NCI-H146 treated with DMSO at 0.1 percent for 48 hours (cell line): ENCODE data around the gene IRF2BP1.
"Not testable (repeated sequence)": the region's sequence is repeated elsewhere in the genome, so short reads cannot be mapped to it uniquely, and the experiment has no call there.

Source experiments
- DNase-seq: peaks from one replicate; lab custom pipeline; 2025; ENCODE audit not compliant: unreplicated experiment; lab: John Stamatoyannopoulos, UW

The IRF2BP1 gene

GRCh38 chr19:45882652-45883585, 3.0 kb downstream of the IRF2BP1 start:
- DNase-seq = peak; percentile 73

- peak; percentile 74 for DNase-seq
These were observed 3.9 kb downstream of the IRF2BP1 start for GRCh38 chr19:45881909-45882528.

GRCh38 chr19:45881082-45881908, 4.6 kb downstream of the IRF2BP1 start:
- DNase-seq = peak; percentile 5

GRCh38 chr19:45879971-45880370, 6.0 kb downstream of the IRF2BP1 start:
- no peak for DNase-seq

GRCh38 chr19:45879055-45879454, 6.9 kb downstream of the IRF2BP1 start:
- DNase-seq = no peak

GRCh38 chr19:45878043-45878794, 7.7 kb downstream of the IRF2BP1 start:
- no peak for DNase-seq

GRCh38 chr19:45876411-45877197, 9.3 kb downstream of the IRF2BP1 start:
- no peak for DNase-seq

- DNase-seq = no peak
These were observed 9.9 kb downstream of the IRF2BP1 start for GRCh38 chr19:45876161-45876410.

- DNase-seq = no peak
These were observed 11.3 kb downstream of the IRF2BP1 start for GRCh38 chr19:45874620-45874966.

GRCh38 chr19:45873219-45873772, 12.6 kb downstream of the IRF2BP1 start:
- no peak for DNase-seq

GRCh38 chr19:45872095-45872919, 13.6 kb downstream of the IRF2BP1 start:
- DNase-seq = no peak

- DNase-seq = no peak
These were observed 15.1 kb downstream of the IRF2BP1 start for GRCh38 chr19:45870798-45871197.

GRCh38 chr19:45867241-45867640, 18.7 kb downstream of the IRF2BP1 start:
- not testable (repeated sequence) for DNase-seq

- no peak for DNase-seq
These were observed 19.4 kb downstream of the IRF2BP1 start for GRCh38 chr19:45866400-45867176.

- DNase-seq = no peak
These were observed 20.5 kb downstream of the IRF2BP1 start for GRCh38 chr19:45865269-45865948.

GRCh38 chr19:45864629-45865082, 21.3 kb downstream of the IRF2BP1 start:
- no peak for DNase-seq

- peak; percentile 22 for DNase-seq
These were observed 21.9 kb downstream of the IRF2BP1 start, which contains the start of gene FOXA3 for GRCh38 chr19:45863840-45864628. Gene FOXA3 (plus strand): TSS chr19:45864326. CDS start chr19:45864457, 131 bp downstream.
